ENCODE results near the gene IL17C.

DNA sequence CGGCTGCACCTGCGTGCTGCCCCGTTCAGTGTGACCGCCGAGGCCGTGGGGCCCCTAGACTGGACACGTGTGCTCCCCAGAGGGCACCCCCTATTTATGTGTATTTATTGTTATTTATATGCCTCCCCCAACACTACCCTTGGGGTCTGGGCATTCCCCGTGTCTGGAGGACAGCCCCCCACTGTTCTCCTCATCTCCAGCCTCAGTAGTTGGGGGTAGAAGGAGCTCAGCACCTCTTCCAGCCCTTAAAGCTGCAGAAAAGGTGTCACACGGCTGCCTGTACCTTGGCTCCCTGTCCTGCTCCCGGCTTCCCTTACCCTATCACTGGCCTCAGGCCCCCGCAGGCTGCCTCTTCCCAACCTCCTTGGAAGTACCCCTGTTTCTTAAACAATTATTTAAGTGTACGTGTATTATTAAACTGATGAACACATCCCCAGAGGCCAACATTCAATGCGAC lies 1.7 kb downstream of the IL17C start:
- TF ChIP-seq, protein P1, sequence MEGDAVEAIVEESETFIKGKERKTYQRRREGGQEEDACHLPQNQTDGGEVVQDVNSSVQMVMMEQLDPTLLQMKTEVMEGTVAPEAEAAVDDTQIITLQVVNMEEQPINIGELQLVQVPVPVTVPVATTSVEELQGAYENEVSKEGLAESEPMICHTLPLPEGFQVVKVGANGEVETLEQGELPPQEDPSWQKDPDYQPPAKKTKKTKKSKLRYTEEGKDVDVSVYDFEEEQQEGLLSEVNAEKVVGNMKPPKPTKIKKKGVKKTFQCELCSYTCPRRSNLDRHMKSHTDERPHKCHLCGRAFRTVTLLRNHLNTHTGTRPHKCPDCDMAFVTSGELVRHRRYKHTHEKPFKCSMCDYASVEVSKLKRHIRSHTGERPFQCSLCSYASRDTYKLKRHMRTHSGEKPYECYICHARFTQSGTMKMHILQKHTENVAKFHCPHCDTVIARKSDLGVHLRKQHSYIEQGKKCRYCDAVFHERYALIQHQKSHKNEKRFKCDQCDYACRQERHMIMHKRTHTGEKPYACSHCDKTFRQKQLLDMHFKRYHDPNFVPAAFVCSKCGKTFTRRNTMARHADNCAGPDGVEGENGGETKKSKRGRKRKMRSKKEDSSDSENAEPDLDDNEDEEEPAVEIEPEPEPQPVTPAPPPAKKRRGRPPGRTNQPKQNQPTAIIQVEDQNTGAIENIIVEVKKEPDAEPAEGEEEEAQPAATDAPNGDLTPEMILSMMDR (IDR thresholded peaks at IDR 0.05), result no peak
- TF ChIP-seq POLR2AphosphoS5 (IDR thresholded peaks at IDR 0.05) (no peak), EP300 (IDR thresholded peaks at IDR 0.05) (no peak), POLR2A (IDR thresholded peaks at IDR 0.05) (no peak)

Measured in upper lobe of left lung (tissue), 4 donors.